Suppressor macrophage treated with lipopolysaccharide for 4 hours (primary cell): ENCODE results near the gene LGALS9.
"Not testable (repeated sequence)": the region's sequence is repeated elsewhere in the genome, so short reads cannot be mapped to it uniquely, and the experiment has no call there.

Source experiments
- DNase-seq: peaks from one replicate; pipeline ENCODE4 v3.0.0-alpha.2; 2020

LGALS9 gene

DNA sequence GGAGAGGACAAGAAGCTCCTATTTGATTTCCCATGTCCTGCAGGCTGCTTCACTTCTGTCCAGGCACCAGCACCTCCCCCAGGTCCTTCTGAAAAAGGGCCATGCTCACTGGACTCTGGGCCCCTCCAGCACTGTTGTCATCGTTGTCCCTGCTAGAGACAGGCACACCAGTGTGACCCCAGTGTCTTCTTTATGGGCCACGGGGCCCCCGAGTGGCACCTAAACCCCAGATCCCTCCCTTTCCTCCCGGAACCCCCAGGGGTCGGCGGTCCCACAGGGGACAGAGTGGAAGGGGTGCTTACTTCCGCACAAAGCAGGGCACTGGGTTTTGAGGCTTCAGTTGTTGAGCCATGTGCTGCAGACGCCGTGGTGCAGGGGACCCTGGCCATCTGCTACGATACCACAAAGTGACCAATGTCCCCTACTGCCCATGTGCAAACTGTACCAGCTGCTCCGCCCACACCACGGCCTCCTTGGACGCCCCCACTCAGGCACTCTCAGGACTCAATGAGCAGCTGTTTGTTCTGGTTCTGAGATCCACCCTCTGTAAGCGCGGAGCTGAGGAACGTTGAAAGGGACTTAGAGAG lies 24.6 kb downstream of the LGALS9 start:
- DNase-seq: not testable (repeated sequence)

DNA sequence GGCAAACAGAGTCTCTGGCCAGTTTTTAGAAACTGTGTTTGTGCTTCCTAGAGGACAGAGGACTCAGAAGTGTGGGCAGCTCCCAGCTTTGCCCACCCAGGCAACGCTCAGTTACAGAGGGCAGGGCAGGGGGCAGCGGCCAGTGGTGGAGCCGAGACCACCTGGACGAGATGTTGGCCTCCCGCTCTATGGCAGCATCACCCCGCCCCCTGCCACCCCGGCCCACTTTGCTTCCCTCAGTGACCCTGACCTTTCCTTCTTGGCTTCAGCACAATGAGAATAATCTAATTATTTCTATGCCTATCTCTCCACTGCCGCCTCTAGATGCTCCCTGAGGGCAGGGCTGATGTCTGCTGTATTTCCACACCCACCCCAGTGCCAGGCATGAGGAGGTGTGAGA lies 25.6 kb downstream of the LGALS9 start:
- DNase-seq: not testable (repeated sequence)

DNA sequence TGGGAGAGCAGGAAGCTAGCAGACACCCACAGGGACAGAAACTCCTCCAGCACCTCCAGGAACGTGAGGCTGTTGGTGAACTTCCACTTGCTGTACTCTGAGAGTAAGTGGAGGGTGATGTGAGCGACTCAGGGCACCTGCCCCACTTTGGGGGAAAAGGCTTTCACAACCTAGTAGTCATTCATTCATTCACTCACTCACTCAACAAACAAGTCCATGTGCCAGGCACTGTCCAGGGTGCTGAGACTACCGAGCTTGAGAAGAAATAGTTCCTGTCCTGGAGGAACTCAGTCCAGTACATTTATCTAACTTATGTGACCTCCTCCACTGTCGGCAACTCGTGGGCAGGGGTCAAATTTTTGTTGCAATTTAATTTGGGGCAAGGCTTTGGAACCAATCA lies 26.6 kb downstream of the LGALS9 start:
- no peak for DNase-seq

DNA sequence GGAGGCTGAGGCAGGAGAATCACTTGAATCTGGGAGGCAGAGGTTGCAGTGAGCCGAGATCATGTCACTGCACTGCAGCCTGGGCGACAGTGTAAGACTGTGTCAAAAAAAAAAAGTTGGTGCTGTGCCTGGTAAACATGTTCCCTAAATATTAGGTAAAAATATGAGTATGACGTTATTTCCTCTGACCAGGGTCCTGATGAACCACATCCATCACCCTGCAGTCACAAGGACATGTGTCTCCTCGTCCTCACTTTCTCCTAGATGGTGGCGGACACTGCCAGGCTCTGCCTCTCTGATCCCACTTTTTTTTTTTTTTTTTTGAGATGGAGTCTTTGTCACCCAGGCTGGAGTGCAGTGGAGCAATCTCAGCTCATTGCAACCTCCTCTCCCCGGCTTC lies 28.7 kb downstream of the LGALS9 start:
- DNase-seq: no peak

DNA sequence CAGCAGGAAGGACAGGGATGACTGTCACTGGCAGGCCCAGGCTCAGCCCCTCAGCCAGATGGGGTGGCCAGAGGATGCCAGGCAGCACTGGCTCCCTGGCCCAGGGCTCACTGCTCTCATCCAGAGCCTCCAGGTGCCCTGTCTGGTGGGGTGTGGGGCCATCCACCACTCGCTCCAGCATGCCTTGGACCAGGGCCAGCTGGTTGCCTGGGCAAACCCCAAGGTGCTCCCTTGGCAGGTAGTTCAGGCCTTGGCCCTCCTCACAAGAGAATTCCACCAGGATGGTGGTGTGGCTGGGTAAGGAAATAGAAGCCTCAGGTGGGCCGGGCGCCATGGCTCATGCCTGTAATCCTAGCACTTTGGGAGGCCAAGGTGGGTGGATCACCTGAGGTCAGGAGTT lies 29.4 kb downstream of the LGALS9 start:
- no peak for DNase-seq

DNA sequence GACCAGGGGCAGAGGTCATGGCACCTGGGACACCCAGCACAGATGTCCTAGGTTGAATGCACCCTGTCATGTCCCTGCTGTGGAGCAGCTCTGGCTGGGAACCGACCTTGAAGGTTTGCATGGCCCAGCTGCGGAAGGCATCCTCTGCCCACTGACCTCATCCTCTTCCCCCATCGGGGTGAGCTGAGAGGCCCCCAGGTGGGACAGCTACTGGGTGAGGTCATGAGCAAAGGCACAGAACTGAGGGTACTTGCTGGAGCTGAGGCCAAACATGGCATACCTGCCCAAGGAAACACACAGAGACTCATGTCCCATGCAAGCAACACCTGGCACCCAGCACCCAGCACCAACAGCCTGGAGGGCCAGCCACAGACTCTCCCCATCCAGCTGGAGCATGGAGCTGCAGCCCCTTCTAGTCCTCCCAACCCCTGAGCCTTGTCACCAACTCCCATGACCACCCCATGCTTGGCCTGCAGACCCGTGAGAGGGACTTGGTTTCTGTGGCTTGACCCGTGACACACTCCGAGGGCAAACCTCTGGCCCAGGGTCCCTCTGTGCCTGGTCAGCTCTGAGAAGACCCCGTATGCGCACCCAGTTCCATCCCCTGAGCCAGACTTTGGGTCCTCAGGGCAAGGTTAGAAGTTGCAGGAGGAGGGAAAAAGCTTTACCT lies 33.1 kb downstream of the LGALS9 start:
- no peak for DNase-seq

DNA sequence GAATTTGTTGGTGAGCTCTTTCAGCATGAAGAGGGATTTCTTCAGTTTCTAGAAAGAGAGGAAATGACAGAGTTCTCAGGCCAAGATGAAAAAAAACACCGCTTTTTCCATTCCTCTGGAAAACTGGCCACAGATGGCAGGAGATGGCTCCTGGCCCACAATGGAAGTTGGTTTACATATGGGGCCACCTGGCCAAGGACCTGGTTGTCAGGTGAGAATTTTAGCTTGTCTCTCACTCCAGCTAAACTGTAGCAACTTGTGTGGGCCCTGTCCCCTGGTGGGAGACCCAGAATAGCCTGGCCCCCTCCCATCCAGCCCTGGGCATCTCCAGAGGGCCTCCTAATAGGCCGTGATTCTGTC lies 33.6 kb downstream of the LGALS9 start:
- DNase-seq: no peak

DNA sequence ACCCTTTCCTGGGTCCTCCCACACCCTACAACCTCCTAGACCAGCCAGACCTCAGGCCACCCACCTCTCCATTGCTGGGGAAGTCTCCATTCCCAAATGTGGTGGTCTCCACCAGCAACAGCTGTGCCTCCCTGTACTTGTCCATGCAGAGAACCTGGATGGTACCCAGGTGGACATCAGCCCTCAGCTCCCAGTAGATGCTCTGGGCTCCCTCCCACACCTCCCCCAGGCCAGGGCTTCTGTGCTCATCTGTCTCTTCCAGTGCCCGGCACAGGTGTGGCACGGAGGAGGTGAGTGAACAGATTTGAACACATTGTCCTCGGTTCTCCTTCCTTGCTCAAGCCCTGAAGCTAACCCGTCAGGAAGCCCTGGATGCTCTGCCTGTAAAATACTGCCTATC lies 34.6 kb downstream of the LGALS9 start:
- no peak for DNase-seq

DNA sequence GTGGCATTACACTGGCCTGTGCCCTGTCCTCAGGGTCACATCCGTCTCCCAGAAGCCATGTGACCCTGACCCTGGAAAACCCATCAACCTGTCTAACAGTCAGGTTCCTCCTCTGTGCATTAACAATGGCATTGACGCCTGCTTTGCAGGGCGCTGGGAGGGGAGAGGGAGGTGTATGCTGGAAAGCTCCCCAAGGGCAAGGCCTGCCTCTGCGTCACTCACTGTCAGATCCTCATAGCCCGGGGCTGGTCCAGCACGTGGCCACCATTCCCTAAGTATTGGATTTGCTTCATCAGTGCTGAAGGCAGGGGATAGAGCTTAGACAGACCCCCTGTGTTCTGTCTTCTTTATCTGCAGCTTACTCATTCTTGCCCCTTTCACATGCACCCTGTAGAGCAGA lies 35.3 kb downstream of the LGALS9 start:
- DNase-seq: not testable (repeated sequence)

DNA sequence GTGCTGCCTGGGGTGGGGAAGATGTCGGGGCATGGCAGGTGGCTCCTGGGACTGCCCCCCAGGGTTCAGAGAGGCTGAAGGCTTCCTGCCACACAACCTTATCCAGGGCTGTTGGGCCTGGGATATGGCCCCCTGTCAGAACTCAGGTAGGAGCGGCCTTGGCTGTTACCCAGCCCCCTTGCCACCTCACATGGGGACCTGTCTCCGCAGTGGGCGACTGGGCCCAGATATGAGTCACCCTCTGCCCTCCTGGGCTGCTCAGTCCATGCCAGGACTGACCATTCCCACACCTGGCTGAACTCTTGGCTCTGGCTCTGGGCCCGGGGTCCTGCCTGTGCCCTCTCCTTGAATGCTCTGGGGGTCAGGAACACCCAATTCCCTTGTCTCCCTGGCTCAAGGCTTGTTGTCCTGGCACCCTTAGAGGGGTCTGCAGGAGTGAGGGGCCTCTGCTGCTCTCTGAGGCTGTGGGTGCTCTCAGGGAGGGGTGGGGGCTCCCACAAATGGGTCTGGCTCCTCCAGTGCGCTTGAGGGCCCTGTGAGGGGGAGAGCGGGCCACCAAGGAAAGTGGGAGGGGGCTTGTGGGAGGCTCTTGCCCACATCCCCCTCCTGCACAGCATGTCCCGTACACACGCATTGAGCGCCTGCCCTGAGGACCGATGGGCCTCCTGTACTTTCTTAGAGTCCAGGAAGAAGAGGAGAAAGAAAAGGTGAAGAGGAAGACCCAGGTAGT lies 36.0 kb downstream of the LGALS9 start:
- no peak for DNase-seq

DNA sequence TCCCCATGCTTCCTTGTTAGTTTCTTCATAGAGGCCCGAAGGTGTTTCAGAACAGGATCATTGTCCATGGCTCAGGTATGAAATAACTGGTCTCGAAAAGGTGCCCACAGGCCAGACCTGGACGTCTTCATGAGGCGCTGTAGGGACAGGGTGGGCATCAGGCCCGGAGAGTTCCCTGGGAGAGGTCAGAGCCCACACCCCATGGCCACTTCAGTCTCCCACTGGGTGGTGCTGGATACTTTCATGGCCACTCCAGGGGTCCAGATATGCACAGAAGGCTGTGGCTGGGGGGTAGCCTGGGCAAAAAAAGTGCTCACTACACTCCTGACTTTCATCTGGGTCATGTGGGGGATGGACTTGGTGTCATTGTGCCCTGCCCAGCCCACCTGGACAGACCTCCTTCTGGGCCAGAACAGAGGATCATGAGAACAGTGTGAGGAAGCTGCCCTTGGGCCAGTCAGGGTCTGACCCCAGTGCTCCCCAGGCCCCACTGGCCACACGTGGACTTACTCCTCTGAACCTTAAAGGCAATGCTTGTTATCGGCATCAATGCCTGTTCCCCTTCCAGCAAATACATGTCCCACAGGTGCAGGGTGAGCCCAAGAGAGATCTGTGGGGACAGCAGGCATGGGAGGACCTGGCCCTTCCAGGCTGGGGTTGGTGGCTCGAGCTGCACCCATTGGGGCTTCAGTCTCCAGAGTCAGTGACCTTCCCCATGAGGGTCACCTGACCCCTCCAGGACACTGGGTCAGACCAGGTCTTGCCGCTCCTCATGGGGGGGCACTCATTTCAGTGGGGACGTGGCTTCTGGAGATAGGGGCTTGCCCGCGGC lies 36.9 kb downstream of the LGALS9 start:
- DNase-seq: no peak

DNA sequence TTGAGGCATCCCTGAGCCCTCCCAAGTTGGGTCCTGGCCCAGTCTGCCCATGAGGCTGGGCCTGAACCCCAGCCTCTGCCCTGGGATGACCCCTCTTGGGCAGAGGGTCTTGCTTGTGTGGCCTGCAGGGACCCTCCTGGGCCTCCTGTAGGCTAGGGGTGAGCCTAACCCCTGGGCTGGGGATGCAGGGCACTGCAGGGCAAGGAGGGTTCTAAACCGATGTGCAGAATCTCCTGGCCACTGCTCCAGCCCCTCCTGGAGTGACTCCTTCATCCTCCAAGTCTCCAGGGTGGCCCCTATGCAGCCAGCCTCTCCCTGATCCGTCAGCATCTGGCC lies 37.5 kb downstream of the LGALS9 start:
- DNase-seq: no peak

DNA sequence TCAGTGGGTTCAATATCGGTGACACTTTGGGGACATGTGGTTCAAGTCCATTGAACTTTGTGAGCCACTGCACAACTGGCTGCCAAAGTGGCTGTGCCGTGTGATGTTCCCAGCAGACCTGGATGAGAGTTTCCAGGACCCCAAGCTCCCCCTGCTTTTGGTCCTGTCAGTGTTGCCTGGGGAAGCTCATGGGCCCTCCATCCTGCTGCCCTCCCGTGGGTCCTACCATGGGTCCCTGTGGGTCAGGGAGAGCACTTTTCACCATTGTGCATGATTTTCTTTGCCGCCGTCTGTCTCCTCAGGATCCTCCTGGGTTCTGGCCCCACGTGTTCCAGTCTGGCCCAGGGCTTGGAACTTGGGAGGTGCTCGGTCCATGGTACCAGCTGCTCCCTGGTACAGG lies 38.1 kb downstream of the LGALS9 start:
- DNase-seq: no peak

DNA sequence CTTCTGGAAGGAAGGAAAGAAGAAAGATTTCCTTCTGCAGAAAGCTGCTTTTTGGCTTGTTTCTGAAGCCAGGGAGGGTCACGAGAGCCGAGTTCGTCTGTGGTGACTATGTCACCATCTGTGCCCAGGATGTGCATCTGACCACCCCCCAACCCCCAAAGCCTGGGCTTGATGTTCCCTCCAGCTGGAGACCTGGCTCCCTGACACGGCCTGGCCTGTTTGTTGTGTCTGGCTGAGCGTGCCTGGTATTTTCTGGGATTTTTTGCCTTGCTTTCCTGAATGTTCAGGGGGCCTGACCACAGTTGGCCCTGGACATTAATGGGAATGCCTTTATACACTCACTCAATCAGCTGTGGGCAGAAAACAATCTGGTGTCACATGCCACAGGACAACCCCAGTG lies 38.9 kb downstream of the LGALS9 start:
- DNase-seq: no peak

DNA sequence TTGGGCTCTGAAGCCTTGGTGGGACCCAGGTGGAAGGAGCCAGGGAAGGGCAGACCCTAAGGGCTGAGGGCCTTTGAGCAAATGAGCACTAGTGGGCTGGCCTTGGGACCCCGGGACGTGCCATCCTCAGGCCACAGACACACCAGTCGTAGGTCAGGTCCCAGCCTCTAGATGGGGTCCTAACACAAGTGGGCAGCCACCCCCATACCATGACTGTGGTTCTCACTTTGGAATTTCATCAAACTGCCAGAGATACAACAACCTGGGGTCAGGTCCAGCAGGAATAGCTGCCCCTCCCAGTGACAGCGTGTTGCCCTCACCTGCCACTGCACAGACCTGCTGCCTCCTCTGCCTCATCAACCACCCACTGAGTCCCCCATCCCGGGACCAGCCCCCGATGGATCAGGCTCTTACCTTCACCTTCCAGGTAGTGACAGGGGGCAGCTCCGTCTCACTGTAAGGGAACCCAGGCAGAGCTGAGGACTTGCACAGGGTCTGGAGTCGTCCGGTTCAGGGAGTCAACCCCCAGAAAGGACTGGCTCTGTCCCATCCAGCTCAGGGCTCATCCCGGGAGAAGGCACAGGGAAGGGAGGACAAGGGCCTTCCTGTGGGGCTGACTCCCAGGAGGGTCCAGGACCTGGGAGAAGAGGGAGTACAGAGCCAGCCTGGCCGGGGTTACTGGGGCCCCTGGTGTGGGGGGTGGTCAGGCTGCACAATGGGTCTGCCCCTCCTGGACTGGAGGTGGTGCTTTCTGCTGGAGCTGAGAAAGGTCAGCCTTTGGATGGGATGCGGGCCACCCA lies 40.0 kb downstream of the LGALS9 start:
- no peak for DNase-seq

DNA sequence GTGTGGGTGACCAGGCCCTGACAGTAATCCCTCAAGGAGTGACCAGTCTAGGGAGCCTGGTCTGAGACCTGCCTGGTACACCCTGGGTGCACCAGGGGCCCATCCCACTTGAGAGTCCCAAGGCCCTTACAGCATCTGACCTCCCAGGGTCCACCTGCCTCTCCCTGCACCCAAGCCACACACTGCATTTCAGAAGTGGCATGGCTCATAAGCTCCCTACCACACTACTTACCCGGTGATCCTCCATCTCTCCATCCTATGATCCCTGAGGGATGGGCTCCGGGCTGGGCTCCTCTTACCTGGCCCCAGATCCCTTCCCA lies 40.6 kb downstream of the LGALS9 start:
- no peak for DNase-seq

DNA sequence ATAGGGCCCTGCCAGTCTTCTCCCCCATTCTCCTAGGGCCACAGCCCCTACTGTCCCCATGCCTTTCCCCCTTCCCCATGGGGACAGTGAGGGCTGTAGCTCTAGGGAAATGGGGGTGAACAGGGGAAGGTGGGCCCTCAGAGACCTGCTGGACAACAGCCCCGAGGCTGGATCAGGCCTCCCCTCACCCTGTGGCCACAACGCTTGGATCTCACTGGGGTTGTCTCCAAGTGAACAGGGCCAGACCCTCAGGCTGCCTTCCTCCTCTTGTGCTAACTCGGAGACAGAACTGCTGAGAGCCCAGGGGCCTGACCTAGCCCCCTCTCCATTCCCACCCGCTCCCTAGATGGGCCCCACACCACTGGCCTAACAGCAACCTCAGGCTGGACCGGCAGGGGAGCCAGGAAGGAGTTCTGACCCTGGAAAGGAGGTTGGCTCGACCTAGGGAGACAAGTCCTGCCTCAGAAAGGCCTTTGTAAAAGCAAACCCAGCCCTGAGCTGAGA lies 41.0 kb downstream of the LGALS9 start:
- not testable (repeated sequence) for DNase-seq

DNA sequence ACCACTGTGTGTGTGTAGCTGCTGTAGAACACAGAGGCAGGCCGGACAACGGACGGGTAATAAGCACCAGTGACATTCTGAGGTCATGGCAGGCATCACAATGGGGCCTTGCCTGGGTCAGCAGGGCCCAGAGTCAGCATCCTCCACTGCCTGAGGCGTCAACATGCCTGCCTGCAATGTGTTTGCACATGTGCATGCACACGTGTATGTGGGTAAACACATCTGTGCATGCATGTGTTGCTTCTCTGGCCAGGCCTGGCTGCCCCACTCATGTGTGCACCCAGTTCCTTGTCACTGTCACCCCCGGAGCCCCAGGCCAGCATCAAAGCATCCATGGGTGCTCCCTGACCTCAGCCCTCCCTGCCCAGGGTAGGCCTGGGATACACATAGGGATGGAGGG lies 43.3 kb downstream of the LGALS9 start:
- no peak for DNase-seq

DNA sequence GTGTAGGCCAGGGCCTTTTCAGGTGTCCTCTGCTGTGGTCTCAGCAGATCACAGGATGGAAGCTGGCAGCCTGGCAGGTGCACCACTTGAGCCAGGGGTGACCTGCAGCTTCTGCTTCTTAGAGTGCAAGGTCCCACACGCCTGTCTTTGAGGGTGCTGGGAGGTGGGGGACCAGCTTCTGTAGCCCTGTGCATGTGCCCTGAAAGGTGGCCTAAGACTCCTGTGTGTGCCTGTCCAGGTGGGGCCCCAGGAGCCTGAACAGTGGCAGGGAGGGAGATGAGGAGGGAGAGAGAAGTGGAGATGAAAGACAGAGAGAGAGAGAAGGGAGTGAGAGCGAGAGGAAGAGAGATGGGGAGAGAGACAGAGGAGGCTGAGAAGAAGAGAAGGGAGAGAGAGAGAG lies 46.2 kb downstream of the LGALS9 start:
- no peak for DNase-seq

DNA sequence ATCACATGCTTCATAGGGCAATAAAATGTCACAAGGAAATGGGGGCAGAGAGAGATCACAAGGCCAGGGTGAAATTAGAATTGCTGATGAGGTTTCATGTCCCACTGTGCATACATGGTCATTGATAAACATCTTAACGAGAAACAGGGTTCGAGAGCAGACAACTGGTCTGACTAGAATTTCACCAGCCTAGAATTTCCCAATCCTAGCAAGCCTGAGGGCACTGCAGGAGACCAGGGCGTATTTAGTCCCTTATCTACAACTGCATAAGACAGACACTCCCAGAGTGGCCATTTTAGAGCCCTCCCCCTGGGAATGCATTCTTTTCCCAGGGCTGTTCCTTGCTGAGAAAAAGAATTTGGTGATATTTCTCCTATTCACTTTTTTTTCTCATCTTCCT lies 55.3 kb downstream of the LGALS9 start:
- DNase-seq: not testable (repeated sequence)

DNA sequence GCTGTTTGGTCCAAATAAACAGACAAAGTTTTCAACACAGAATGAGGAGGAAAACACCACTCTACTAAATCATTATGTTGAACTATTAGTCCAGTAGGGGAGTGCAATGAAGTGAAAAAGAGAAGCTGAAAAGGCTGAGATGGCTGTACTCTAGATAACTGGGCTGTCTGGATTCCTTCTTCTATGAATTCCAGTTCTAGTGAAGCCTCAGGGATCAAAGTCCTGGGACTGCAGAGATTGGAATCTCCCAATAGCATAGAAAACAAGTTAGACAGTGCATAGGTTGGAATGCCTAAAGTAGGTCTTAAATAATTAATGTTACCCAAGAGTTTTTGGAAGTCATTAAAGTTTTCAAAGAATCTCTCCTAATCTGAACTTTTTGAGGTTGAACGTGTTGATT lies 59.9 kb downstream of the LGALS9 start:
- no peak for DNase-seq

DNA sequence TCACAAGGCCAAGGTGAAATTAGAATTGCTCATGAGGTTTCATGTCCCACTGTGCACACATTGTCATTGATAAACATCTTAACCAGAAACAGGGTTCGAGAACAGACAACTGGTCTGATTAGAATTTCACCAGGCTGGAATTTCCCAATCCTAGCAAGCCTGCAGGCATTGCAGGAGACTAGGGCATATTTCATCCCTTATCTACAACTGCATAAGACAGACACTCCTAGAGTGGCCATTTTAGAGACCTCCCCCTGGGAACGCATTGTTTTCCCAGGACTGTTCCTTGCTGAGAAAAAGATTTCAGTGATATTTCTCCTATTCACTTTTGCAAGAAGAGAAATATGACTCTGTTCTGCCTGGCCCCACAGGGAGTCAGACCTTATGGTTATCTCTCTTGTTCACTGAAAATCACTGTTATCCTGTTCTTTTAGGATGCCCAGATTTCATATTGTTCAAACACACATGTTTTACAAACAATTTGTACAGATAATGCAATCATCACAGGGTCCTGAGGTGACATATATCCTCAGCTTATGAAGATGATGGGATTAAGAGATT lies 64.3 kb downstream of the LGALS9 start:
- not testable (repeated sequence) for DNase-seq
